ENCODE results near the gene UNC79. TPM values are rescaled to one million over a fixed set of nuclear protein-coding genes. Genes with fewer than 3 reads are reported as not detected.

UNC79 gene
- total RNA-seq, 1 donor from 2014 or later, result 43.6 TPM

DNA sequence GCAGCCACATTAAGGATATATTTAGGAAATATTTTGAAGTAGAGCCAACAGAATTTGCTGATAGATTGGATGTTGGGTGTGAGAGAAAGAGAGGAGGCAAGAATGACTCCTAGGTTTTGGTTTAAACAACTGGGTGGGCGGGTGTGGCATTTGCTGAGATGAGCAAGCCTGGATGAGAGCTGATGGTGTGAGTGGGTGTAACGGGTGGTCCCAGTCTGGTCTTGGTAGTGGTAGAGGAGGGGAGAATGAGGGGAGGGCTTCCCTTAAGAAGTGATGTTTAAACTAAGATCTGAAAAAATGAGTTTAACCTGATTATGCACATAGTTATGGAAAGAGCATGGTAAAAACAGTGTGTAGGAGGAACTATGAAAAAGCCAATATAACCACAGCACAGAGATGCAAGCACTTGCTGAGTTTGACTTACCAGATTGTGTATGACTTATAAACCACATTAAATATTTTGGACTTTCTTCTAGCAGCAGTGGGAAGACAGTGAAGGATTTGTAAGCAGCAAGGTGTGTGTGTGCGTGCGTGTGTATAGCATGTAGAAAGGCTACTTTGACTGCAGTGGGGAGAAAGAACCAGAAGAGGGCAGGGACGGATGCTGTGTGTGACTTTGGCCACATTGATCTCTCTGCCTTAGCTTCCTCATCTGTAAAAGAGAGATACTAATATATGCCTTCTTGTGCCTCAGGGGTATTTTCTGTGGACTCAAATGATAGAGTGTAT is 217.9 kb downstream of the UNC79 start:
- DNase-seq (ENCODE audit: low spot score in 2 of 2), result no peak
- FAIRE-seq, result no peak

DNA sequence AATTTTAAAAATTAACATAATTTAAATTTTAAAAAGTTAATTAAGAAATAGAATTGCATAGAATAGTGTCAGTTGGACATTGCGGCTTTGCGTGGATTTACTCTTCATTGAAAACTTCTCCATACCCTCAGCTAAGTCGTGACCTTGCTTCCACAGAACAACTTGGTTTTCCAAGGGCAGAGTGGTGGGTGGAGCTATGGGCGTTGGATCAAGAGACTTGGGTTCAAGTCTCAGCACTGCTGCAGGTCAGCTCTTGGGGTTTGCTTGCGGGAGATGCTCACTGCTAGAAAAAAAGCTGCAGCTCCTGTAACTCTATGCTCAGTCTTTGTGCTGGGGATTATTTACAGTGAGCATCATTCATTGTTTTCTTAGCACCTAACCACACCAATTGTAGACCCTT is 223.9 kb downstream of the UNC79 start:
- no peak for DNase-seq (ENCODE audit: low spot score in 2 of 2)
- no peak for FAIRE-seq

DNA sequence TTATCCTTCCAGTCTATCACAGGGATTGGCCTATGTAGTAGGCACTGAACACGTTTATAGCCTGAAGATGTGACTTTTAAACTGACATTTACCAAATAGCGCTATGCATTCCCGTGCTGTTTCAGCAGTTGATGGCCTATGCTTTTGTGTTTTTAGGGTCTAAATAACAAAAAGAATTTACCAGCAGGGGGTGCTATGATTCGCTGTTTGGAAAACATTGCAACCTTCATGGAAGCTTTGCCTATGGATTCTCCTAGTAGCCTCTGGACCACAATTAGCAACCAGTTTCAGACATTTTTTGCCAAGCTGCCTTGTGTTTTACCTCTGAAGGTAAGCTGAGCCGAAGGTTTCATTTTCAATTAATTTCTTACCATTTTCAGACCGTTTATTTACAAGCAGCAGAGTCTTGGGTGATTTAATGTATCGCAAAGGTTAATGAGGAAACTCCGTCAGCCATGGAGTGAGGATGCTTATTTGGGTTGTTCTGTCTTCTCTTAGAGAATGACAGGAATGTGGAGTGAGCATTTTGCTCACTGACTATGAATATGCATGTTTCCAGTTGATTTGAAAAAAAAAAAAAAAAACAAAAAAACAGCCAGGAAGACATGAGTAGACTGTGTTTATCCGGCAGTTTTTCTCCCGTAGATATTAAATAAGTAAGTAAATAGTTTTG is 224.5 kb downstream of the UNC79 start:
- FAIRE-seq (peak; percentile 48), DNase-seq (ENCODE audit: low spot score in 2 of 2) (peak; percentile 24 to 39)

DNA sequence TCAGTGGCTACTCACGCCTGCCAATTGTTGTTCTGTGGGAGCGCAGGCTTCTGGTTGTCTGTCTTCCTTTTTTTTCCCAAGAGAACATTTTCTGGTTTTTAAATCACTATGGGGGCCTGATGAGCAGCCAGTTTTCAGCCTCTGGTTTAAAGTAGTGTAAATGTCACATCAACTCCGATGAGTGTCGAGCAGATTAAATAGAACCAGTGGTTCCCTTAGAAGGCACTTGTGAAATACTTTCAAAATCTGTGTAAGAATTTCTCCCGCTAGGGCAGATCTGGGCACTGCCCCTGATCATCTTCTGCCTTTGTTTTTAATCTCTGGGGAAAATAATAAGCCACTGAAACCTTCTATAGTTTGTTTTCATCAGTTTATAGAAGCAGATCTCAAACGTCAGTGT is 227.1 kb downstream of the UNC79 start:
- no peak for FAIRE-seq
- no peak for DNase-seq (ENCODE audit: low spot score in 2 of 2)

DNA sequence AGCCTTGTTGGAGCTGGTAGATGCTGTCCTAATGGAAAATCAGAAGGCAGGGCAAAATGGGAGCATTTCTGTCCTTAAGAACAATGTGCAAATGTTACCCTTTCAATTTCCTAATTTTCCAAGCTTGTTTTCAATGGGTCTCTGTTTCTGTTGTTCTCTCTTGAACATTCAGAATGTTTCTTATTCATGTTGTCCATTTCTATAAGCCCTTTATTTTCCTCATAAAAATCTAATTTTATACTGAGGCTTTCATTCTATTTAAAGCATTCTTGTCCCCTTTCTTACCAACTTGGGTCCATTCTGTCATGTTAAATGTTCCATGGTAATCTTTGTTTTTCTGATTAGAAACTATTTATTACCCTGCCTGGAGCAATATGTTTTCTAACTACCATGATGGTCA is 232.6 kb downstream of the UNC79 start:
- no peak for DNase-seq (ENCODE audit: low spot score in 2 of 2)
- FAIRE-seq, result no peak

DNA sequence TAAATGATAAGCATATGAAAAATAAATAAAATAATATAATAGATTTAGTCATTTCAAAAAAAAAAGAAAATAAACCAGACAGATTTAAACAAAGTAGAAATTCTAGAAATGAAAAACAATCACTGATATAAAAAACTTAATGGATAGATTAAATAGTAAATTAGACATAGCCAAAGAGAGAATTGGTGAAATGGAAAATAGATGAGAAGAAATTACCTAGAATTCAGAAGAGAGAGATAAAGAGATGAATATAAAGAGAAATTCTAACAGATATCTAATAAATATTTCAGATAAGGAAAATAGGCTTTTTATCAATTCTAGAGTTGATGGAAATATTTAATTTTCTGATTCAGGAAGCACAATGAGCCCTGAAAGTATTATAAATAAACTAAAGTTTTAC is 234.4 kb downstream of the UNC79 start:
- no peak for DNase-seq (ENCODE audit: low spot score in 2 of 2)
- FAIRE-seq, result peak; percentile 98

DNA sequence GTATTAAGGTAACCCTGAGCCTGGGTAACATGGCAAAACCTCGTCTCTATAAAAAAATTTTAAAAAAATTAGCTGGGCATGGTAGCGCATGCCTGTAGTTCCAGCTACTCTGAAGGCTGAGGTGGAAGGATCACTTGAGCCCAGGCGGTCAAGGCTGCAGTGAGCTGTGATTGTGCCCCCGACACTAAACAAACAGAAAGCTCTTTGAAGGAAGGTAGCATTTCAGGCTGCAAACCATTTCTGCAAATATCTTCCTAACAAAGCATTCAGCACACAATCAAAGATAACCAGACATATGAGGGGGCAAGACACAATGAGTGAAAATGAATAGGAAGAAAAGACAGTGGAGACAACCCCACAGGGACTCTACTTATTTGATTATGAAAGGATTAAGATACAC is 238.9 kb downstream of the UNC79 start:
- DNase-seq (ENCODE audit: low spot score in 2 of 2) (no peak), FAIRE-seq (no peak)

DNA sequence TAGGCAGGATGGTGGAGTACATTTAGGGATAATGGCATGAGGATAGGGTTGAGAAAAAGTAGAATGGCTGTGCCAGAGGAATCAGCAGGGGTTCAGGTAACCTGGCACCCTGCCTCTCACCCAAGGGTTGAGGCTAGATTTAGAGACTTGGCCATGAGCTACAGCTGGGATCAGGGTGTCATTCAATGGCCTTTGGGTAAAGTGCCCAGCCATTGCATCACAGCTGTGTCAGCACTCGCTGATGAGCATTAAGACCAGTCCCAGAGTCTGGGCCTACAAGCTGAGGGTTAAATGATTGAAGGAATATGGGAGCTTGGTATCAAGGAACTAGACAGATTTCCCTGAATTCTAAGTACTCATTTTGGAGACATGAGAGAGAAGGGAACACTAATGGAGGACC is 243.6 kb downstream of the UNC79 start:
- FAIRE-seq (no peak), DNase-seq (ENCODE audit: low spot score in 2 of 2) (no peak)

DNA sequence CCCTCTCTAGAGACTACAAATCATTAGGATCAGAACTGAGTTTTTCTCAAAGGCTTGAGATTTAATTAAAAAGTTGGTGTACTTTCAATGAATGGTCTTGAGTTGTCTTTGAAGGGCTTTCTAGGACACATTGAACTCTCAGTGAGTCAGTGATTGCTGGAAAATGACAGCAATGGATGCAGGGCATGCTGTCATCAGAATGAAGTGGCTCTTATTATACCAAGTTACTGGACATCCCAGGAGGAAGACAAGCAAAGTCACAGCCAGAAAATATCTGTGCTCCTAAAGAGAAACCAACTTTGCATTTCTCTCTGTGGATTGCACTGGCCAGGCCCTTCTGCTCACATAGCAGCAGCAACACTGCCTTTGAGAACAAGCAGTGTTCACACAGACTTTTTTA is 244.9 kb downstream of the UNC79 start:
- no peak for FAIRE-seq
- DNase-seq (ENCODE audit: low spot score in 2 of 2), result no peak

DNA sequence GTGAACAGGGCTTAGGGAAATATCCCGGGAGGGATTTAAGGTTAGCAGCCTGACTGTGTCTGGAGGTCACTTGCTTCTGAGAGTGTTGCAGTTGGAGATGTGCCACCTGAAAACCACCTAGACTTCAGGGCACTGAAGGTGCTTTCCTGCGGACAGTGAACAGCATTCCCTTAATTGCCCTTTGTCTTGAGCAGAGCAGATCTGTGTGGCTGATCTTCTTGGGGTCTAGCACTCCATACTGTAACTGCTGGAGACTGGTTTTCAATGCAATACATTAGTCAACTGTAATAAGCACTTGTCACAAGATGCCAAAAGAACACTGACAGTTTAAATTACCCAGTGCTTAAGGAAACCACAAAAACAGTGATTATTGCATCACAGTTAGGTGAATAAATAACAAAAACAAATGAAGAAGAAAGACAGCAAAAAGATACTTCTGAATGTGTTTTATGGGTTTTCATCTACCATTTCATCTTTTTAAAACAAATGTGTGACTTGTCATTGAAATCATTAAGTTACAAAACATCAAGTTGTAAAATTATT is 245.7 kb downstream of the UNC79 start:
- no peak for FAIRE-seq

DNA sequence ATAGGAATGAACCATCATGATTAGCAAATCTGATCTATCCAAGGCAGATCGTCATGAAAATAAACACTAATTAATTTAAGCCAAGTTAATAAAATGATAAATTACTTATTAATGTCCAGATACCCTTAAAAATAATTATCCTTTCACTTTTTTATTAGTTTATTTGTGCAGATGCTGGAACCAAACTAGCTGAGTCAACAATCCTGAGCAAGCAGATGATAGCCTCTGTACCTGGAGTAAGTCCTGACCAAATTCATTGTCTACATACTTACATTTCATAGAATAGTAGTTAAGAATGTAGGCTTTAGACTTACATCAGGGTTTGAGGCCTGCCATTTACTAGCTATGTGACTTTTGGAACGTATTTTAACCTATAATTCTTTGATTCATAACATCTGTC is 251.7 kb downstream of the UNC79 start:
- no peak for FAIRE-seq

More for the DNA sequence above, 245.7 kb downstream of the UNC79 start:
- no peak for DNase-seq (ENCODE audit: low spot score in 2 of 2)

DNA sequence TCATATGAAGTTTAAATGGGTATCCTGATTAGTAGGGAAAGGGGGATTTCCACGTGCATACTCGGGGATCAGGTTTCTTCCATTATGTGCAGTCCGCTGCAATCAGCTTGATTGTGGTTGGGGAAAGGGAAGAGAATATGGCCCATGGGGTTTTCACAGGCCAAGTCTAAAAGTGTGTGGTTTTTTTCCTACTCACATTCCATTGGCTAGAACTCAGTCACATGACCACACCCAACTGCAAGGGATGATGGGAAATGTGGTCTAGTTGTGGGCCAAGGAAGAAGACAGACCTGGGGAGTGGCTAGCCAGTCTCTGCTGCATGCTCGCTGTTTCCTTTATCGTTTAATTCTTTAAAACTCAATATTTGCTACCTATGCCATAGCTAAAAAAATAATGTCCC is 252.5 kb downstream of the UNC79 start:
- DNase-seq (ENCODE audit: low spot score in 2 of 2), result no peak
- FAIRE-seq, result no peak

More for the DNA sequence above, 251.7 kb downstream of the UNC79 start:
- no peak for DNase-seq (ENCODE audit: low spot score in 2 of 2)

DNA sequence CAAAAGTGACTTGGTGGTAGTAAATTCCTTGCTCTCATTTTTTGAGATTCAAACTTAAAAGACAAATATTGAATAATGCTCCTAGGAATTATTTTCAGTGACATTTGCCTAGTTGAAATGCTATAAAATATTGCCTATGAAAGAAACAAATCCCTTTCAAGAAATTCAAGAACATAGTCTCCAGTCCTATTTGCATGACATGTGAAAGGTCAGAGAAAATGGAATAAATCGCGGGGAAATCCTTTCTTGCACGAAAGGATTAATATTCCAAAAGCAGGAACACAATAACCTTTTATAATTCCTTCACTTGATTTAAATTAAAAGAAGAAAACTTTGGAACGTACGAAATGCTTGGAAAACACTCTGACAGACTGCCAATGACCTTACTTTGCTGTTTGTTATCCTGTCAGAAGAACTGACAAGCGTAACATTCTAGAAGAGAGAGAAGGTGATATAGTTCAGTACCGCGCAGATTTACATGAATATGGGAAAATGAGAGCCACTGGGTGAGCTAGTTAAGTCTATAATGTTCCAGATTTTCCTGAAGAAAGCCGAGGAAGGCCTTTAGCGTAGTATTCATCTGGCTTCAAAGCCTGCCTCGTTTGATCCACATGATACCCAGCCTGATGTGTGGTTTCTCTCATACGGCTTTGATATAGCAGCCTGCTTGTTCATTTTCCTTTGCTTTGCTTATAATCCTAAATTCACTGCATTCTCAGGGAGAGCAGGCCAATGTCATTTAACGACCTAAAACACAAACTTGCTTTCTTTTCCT is 254.6 kb downstream of the UNC79 start:
- DNase-seq (ENCODE audit: low spot score in 2 of 2) (no peak), FAIRE-seq (no peak)

DNA sequence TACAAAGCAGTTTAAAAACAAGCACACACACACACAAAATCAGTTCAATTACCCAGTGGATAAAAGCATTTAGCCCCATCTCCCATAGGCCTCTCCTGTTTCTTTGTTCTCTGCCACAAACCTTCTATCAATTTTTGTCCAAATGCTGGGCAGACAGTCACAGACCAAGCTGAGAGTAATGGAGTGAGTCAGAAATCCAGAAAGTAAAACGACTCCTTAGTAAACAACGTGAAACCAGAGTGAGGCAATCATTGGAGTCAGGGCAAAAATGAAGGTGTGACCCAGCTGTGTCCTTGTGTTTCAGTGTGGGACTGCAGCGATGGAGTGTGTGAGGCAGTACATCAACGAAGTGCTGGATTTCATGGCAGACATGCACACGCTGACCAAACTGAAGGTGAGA is 255.5 kb downstream of the UNC79 start:
- FAIRE-seq, result no peak
- no peak for DNase-seq (ENCODE audit: low spot score in 2 of 2)

DNA sequence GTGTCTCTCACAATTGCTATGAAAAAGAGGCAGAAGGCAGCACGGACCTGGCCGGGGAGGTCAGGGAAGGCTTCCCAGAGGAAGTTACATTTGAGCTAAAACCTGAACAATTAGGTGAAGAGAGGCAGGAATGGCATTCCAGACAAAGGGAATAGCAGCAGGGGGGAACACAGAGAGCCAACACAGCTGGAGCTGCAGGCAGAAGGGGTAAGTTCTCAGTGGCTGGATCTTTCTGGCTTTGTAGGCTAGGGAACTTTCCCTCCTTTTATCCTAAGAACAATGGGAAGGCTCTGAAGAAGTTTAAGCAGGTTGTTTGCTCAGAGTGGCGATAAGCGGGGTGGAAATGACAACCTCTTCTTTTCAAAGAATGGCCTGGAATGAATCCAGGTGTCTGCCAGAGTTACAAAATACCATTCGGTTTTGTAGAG is 257.5 kb downstream of the UNC79 start:
- FAIRE-seq, result no peak
- DNase-seq (ENCODE audit: low spot score in 2 of 2), result no peak

DNA sequence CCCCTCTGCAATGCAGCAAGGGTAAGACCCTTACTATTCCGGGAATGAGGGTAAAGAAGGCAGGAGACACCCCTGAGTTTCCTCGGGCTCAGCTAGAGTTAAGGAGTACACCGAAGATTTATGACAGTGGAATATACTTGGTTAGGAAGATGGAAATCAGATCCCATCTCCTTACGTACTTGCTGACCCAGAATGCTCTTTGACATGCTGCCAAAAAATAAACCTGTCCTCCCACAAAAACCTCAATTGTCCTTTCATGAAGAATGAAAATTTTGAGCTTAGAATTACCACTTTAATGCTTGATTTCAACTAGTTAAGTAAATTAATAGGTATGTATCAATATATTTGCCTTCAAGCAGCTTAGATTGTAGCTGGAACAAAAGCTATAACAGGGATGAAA is 258.1 kb downstream of the UNC79 start:
- no peak for FAIRE-seq
- no peak for DNase-seq (ENCODE audit: low spot score in 2 of 2)

DNA sequence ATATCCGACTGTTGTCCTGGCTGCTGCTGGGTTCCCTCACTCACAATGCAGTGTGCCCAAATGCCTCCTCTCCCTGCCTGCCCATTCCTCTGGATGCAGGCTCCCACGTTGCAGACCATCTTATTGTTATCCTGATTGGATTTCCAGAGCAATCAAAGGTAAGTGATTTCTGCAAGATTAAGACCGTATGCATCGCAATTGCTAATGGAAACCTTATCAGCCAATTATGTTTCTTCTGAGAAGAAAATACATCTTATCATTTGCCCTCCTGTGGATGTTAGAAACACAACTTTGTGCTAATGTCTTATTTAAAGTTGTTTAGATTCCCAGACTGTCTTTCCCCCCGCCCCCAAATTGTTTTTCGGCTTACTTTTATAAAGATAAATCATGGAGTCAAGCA is 259.4 kb downstream of the UNC79 start:
- DNase-seq (ENCODE audit: low spot score in 2 of 2) (no peak), FAIRE-seq (no peak)

DNA sequence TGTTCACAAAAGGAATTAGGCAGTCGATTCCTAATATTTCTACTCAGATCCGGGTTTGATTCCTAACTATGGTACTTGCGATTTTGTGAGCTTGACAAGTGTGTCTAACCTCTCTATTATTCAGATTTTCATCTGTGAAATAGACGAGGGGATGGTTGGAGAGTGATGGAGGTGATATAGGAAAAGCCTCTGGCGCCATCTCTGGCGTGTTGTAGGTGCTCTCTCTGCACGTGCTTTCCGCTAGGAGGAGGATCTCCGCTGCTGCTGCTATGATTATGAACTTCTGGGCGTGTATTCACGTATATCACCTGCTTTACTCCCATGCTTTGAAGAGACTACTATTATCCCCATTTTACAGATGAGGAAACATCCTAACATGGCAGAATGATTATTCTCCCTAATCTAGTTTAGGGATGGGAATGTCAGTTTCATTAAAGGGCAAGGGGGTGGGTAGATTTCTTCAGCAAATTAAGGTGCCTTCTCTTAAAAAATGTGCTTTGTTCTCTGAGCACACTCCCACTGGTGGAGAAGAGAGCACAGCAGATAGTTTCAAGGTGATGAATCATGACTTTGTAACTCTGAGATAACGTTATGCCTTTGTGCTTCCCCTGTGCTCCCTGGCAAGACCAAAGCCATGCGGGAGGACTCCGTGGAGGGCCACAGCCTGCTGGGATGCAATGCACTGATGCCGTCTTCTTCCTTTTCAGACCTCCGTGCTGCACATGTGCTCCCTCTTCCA is 260.5 kb downstream of the UNC79 start:
- FAIRE-seq (no peak), DNase-seq (ENCODE audit: low spot score in 2 of 2) (no peak)

DNA sequence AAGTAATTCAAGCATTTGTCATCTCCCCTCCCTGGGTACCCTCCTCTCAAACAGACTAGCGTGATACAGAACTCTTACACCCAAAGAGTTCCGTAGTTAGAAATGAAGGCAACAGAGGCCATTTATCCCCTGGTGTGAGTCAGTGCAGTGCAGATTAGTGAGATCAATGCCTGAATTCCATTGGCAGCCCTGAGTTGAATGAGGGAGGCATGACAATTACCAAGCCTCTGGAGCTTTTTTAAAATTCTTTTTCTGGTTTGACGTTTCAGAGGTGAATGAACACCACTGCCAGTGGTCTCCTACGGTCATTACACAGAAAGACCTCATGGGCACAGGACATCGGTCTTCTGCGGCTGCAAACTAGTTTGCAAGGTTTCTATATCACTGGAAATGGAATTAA is 263.2 kb downstream of the UNC79 start:
- FAIRE-seq (no peak), DNase-seq (ENCODE audit: low spot score in 2 of 2) (no peak)

DNA sequence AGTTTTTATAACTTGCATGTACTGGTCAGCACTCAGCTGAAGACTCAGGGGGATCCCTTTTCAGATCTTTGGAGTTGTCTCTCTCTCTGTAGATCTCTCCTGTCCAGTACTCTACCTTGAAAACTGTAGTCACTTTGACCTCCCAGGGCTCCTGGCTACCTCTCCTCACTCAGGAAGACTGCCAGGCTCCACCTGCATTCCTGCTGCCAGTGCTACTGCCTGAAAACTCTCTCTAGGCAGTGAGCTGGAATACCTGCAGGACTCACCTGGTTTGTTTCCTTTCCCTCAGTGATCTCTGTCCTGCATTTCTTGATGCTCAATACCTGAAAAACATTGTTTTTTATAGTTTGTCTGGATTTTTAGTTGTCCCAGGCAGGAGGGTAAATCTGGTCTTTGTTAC is 270.2 kb downstream of the UNC79 start:
- no peak for DNase-seq (ENCODE audit: low spot score in 2 of 2)
- FAIRE-seq, result no peak

DNA sequence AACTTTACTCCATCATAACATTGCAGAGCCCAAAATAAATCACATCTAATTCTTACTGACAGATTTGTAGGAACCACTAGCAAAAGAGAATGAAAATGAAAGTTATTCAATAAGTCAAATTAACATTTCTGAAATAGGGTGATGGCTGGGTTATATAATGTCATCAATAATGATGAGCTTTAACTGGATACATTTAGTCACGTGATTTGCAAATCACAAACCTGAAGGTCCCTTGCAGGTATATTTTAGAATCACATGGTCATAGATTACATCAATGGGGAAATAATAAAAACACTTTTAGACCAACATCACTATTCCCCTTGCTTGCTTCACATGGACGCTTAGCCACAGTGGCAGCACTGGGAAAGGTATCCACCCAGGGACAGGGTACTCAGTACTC is 270.8 kb downstream of the UNC79 start:
- DNase-seq (ENCODE audit: low spot score in 2 of 2), result no peak
- no peak for FAIRE-seq
